GM21619 (cell line): ENCODE measurements around the gene CRYBA1.

Experiments used
- ATAC-seq: cut with Tn5 transposase; IDR thresholded peaks from one replicate; pipeline ENCODE4 v1.9.1; 2021; ENCODE audit not compliant: unreplicated experiment

Gene CRYBA1

DNA sequence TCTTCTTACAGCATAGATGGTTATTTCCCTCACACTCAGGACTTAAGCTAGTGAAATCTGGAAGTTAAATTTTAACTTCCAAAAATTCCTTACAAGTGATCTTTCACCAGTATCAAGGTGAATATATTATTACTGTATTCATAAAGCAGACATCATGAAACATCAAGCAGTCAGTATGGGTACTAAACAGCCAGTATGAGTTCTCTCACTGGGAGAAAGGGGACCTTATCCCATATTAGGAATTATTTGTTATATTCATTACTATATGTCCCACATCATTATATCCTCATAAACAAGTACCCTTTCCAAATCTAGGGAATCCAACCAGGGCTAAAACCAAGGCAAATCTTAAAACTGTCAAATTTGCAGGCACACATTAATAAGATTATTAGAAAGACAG is 32.0 kb downstream of the CRYBA1 start:
- ATAC-seq: no peak

DNA sequence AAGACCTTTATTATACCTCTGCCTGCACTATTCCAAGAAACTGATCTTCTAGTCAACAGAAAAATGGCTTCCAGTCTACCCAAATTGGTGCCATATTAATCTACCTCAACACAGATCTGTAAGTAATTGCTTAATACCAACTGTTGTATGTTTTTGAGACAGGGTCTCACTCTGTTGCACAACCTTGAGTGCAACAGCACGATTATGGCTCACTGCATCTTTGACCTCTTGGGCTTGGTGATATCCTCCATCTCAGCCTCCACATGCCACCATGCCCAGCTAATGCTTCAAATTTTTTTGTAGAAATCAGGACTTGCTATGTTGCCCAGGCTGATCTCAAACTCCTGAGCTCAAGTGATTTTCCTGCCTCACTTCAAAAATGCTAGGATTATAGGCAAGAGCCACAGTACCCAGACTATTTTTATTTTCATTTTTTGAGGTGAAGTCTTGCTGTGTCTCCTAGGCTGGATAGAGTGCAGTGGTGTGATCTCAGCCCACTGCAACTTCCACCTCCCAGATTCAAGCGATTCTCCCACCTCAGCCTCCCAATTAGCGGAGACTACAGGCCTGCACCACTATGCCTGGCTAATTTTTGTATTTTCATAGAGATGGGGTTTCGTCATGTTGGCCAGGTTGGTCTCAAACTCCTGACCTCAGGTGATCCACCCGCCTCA is 32.9 kb downstream of the CRYBA1 start:
- ATAC-seq: no peak

DNA sequence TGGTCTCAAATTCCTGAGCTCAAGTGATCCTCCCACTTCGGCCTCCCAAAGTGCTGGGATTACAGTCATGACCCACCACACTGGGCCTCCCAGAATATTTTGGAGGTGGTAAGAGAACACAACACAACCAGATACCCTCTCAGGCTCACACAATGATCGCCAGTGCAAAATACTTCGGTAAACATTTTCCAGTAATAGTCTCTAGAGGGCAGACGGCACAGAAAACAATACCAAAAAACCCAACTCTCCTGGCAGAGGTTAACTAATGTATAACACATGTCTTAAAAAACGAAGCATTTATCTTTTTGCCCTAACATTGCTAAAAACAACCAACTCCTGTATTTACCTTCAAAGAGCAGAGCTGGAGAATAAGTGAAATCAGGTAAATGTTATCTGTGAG is 36.8 kb downstream of the CRYBA1 start:
- ATAC-seq: no peak

GRCh38 chr17:29283961-29284360 is 37.3 kb downstream of the CRYBA1 start:
- no peak for ATAC-seq

DNA sequence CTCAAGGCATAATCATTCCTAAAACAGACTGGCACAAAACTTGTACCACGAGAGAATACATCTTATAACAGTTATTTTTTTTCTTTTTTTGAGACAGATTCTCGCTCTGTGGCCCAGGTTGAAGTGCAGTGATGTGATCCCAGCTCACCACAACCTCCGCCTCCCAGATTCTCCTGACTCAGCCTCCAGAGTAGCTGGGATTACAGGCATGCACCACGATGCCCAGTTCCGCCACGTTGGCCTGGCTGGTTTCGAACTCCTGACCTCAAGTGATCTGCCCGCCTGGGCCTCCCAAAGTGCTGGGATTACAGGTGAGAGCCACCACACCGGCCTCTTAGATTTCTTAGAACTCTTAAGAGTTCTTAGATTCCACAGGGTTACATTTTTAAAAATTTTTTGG is 43.2 kb downstream of the CRYBA1 start:
- ATAC-seq: no peak

- no peak for ATAC-seq
Observed at GRCh38 chr17:29291163-29291752, 44.6 kb downstream of the CRYBA1 start.

- ATAC-seq: no peak
Observed at GRCh38 chr17:29292071-29292991, 45.7 kb downstream of the CRYBA1 start.

DNA sequence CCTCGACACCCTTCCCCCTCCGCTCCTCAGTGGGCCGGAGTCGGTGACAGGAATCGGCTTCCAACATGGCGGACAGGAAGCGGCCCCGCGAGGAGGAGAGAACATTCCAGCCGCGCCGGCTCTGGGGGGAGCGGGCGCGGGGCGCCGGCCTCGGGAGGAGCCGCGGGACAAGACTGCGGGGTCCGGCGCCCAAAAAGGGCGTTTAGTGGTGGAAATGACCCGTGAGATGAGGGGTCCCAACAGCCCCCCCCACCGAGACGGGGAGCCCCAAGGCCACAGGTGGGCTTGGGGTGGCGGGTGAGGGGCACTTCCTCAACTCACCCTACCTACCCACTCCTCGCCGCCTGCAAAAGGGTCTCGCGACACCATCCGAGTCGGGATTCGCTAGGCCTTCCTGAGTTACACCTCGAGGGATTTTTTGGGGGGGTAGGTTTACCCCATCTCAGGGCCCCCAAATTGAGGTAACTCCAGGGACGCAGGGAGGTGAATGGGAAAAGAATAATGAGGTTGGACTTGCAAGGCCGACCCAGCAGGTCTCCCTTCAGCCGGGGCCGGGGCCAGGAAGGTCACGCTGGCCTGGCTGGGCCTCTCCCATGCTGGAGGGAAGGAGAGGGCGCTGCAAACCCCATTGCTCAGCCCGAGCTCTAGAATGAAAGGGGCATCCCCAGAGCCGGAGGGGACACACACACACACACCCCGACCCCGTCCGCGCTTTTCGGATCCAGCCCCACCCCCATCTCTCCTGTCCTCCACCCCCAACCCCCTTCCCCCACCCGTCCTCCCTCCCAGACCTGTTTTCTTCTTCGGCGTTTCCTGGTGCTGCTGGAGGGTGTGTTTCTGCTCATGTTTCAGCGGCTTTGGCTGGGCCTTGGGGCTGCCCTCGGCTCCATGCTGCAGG is 46.6 kb downstream of the CRYBA1 start:
- ATAC-seq: no peak

DNA sequence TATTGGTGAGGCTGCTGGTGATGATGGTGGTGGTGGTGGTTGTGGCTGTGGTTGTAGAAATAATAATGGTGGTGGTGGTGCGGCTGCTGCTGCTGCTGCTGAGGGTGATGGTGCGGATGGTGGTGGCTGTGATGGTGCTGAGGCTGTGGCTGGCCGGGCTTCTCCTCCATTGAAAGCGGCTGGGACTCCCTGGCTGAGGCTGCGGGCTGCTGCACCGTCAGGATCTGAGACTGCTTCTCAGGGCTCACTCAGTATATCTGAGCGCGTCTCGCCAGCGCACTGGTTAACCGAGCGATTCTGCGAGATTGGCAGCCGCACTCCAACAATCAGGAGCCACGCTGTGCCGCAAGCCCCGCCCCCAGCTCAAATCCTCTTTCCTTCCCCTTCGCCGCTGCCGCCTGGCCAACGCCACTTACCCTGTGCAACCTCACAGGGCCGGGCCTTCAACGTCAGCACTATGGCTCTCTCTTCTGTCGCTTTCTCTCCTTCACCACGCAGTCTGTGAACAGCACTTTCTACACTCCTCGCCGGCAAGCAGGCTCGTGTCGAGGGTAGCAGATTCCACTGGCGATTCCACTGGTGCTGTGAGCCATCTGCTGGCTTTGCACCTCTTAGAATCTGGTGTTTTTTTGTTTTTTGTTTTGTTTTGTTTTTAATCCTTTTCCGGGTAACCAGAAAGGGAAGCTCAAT is 47.4 kb downstream of the CRYBA1 start, which contains the start of gene NUFIP2:
Gene NUFIP2 (minus strand): TSS at position 259 of the 690 bp plus-strand sequence. CDS start 89 bp downstream, at position 170.
- peak; percentile 75 for ATAC-seq

GRCh38 chr17:29294580-29294900 is 47.9 kb downstream of the CRYBA1 start:
- ATAC-seq: no peak

DNA sequence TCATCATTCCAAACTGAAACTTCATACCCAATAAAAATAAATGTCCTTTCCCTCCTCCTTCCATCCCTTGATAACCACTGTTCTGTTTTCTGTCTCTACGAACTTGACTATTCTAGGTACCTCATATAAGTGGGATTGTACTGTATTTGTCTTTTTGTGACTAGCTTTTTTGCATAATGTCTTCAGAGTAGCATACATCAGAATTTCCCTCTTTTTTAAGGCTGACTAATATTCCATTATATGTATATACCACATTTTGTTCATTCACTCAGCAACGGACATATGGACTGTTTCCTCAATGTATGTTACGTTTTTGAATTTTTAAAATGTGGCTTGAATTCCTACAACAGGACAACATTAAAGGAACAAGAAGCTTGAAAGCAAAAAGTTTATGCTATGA is 48.8 kb downstream of the CRYBA1 start:
- ATAC-seq: no peak

- no peak for ATAC-seq
Observed at GRCh38 chr17:29299031-29299430, 52.4 kb downstream of the CRYBA1 start.

GRCh38 chr17:29303386-29303785 is 56.7 kb downstream of the CRYBA1 start:
- no peak for ATAC-seq
